SK-N-MC (cell line): Measurements from ENCODE around the gene DSCAML1.

Experiments used
- DNase-seq: peaks from one replicate; pipeline ENCODE4 v3.0.0-alpha.2; 2011; ENCODE audit warnings: low read depth, low spot score
- H3K27ac ChIP-seq: fragments of 200-600 bp; sonication (generic); 2 replicates; pipeline ENCODE4 v1.5.1; 2016; ENCODE audit warnings: mixed run types
- H3K36me3 ChIP-seq: fragments of 200-600 bp; sonication (generic); 2 replicates; pipeline ENCODE4 v1.6.1; 2017; ENCODE audit warnings: antibody characterized with exemption, low read length, mixed read lengths; ENCODE audit not compliant: insufficient read depth
- H3K4me3 ChIP-seq: fragments of 200-600 bp; sonication (generic); 2 replicates; pipeline ENCODE4 v1.5.1; 2016
- H3K9ac ChIP-seq: fragments of 200-600 bp; sonication (generic); 2 replicates; pipeline ENCODE4 v1.8.0; 2017; ENCODE audit warnings: mixed run types, mixed read lengths; ENCODE audit not compliant: insufficient read length
- H3K9me3 ChIP-seq: fragments of 200-600 bp; sonication (generic); 2 replicates; pipeline ENCODE4 v1.6.1; 2017; ENCODE audit warnings: low read depth, mild to moderate bottlenecking, antibody characterized with exemption, low read length, moderate library complexity, mixed read lengths
- EZH2 ChIP-seq: fragments of 200-600 bp; sonication (generic); IDR thresholded peaks from one replicate; pipeline ENCODE4 v1.6.1; 2017; ENCODE audit warnings: antibody characterized with exemption
- FOXP2 ChIP-seq: optimal IDR thresholded peaks from 2 replicates; pipeline ENCODE3; 2011; ENCODE audit warnings: mild to moderate bottlenecking, moderate library complexity; ENCODE audit not compliant: insufficient read depth; ENCODE audit errors: extremely low read length, control extremely low read depth
- POLR2AphosphoS5 ChIP-seq: IDR thresholded peaks from 2 replicates; pipeline ENCODE4 v1.6.1; 2012; ENCODE audit warnings: mild to moderate bottlenecking, low read depth, low read length, borderline replicate concordance

The DSCAML1 gene

DNA sequence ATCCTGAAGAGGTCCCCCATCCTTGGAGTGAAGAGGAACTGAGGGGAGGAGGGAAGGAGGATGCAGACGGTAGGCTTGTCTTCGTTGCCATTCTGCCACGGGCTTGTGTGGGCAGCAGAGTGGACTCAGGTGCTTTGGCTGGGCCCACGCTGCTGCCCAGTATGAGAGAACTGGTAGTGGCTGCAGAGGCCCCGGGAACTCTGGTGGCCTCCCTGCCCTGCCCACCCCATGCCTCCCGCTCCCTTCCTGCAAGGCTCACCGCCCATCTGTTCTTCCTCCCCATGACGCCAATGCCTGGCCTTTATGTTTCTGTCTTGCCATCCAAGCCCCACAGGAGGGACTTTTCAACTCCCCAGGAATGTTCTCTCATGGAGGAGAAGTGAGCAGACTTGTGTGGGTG lies 157.4 kb downstream of the DSCAML1 start:
- DNase-seq = no peak
- Histone ChIP-seq H3K9me3 (no peaks in the 10 kb centered on the region), H3K27ac (no peak overlapping the region), H3K4me3 (no peak overlapping the region), H3K36me3 (no peaks in the 10 kb centered on the region), H3K9ac (no peak overlapping the region)
- no peak for TF ChIP-seq EZH2
- TF ChIP-seq FOXP2 = no peak
- TF ChIP-seq POLR2AphosphoS5 = no peak

- Histone ChIP-seq H3K4me3 (no peak overlapping the region), H3K9ac (no peak overlapping the region), H3K36me3 (no peaks in the 10 kb centered on the region), H3K9me3 (no peaks in the 10 kb centered on the region), H3K27ac (no peak overlapping the region)
- TF ChIP-seq FOXP2 (no peak), POLR2AphosphoS5 (no peak), EZH2 (no peak)
- DNase-seq = no peak
These were observed 158.0 kb downstream of the DSCAML1 start for GRCh38 chr11:117638911-117639543.

- Histone ChIP-seq H3K4me3 (no peak overlapping the region), H3K36me3 (no peaks in the 10 kb centered on the region), H3K9me3 (no peaks in the 10 kb centered on the region), H3K27ac (no peak overlapping the region), H3K9ac (no peak overlapping the region)
- DNase-seq = no peak
- no peak for TF ChIP-seq EZH2
- TF ChIP-seq POLR2AphosphoS5 = no peak
- TF ChIP-seq FOXP2 = no peak
These were observed 162.0 kb downstream of the DSCAML1 start for GRCh38 chr11:117634756-117635603.

DNA sequence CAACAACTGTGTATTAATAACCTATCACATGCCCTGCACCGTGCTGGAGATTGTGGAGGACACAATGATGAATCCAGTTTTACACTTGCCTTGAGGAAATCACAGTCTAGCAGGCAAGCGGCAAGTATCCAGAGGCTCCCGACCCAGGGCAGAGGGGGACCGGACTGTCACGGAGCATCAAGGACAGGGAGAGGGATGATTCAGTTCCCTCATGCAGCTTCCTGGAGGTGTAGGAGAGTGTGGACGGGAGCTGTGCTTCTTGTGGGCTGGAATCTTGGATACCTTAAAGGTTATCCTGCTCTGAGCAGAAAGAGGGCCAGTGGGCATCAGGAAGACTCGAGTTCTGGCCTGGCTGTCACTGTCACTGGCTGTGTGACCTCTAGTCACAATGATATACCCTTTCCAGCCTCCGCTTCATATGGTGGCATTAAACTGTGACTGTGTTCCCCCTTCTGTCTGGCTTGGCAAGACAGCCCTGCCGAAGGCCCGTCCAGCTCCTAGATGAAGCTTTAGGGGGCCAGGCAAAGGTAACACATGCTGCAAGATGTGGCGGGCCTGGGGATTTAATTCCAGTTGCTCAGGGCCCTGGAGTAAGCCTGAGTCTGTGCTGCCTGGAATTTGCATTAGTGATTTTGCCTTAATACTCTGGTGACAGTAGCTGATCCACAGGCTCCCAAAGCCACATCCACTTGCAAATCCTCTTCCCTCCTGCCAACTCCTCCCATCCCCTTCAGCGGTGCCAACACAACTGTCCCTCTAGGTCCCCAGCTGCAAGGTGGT lies 162.8 kb downstream of the DSCAML1 start:
- H3K36me3 ChIP-seq = no peaks in the 10 kb centered on the region
- TF ChIP-seq FOXP2 (no peak), POLR2AphosphoS5 (no peak)
- H3K27ac ChIP-seq = no peak overlapping the region
- DNase-seq = no peak
- no peak overlapping the region for H3K9ac ChIP-seq
- no peak overlapping the region for H3K4me3 ChIP-seq
- no peaks in the 10 kb centered on the region for H3K9me3 ChIP-seq

- no peak for DNase-seq
- Histone ChIP-seq H3K9ac (no peak overlapping the region), H3K27ac (no peak overlapping the region), H3K36me3 (no peaks in the 10 kb centered on the region), H3K9me3 (no peaks in the 10 kb centered on the region), H3K4me3 (no peak overlapping the region)
- TF ChIP-seq FOXP2 (no peak), EZH2 (no peak), POLR2AphosphoS5 (no peak)
These were observed 163.7 kb downstream of the DSCAML1 start for GRCh38 chr11:117633186-117633754.

- TF ChIP-seq POLR2AphosphoS5 (no peak), FOXP2 (no peak), EZH2 (no peak)
- no peak overlapping the region for H3K27ac ChIP-seq
- no peak for DNase-seq
- no peak overlapping the region for H3K4me3 ChIP-seq
- H3K9ac ChIP-seq = no peak overlapping the region
- no peaks in the 10 kb centered on the region for H3K9me3 ChIP-seq
- H3K36me3 ChIP-seq = no peaks in the 10 kb centered on the region
These were observed 164.7 kb downstream of the DSCAML1 start for GRCh38 chr11:117632306-117632705.

- TF ChIP-seq EZH2 (no peak), FOXP2 (no peak)
- no peak overlapping the region for H3K9ac ChIP-seq
- no peak overlapping the region for H3K27ac ChIP-seq
- no peak for DNase-seq
- H3K4me3 ChIP-seq = no peak overlapping the region
- no peaks in the 10 kb centered on the region for H3K36me3 ChIP-seq
- H3K9me3 ChIP-seq = no peaks in the 10 kb centered on the region
These were observed 165.5 kb downstream of the DSCAML1 start for GRCh38 chr11:117631336-117632140.
